HG03135 (cell line): ENCODE data around the gene FES.
"Not testable (repeated sequence)": the region's sequence is repeated elsewhere in the genome, so short reads cannot be mapped to it uniquely, and the experiment has no call there.

Experiments
- ATAC-seq: cut with Tn5 transposase; IDR thresholded peaks from one replicate; pipeline ENCODE4 v1.9.1; 2021; ENCODE audit warnings: mild to moderate bottlenecking, moderate library complexity; ENCODE audit not compliant: unreplicated experiment

The FES gene

GRCh38 chr15:90907838-90908507 lies 23.7 kb downstream of the FES start:
- no peak for ATAC-seq

GRCh38 chr15:90909449-90909848 lies 25.1 kb downstream of the FES start:
- ATAC-seq, result not testable (repeated sequence)

DNA sequence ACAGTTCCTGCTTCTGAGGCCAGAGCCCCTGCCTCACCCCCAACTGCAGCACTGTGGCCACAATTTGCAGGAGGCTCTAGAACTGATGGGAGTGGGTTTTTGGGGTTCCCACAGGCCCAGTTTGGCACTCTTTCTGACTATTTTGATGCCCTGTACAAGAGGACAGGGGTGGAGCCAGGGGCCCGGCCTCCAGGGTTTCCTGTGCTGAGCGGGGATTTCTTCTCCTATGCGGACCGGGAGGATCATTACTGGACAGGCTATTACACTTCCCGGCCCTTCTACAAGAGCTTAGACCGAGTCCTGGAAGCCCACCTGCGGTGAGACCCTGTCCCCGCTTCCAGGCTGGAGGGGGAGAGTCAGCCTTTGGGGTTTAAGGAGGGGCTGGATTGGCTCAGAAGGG lies 25.7 kb downstream of the FES start:
- no peak for ATAC-seq

GRCh38 chr15:90910441-90911301 lies 26.4 kb downstream of the FES start:
- ATAC-seq, result no peak

- ATAC-seq, result no peak
Observed at GRCh38 chr15:90911302-90911623, 27.0 kb downstream of the FES start.

GRCh38 chr15:90911906-90912769 lies 27.8 kb downstream of the FES start:
- ATAC-seq, result no peak

GRCh38 chr15:90912770-90913075 lies 28.4 kb downstream of the FES start:
- no peak for ATAC-seq

DNA sequence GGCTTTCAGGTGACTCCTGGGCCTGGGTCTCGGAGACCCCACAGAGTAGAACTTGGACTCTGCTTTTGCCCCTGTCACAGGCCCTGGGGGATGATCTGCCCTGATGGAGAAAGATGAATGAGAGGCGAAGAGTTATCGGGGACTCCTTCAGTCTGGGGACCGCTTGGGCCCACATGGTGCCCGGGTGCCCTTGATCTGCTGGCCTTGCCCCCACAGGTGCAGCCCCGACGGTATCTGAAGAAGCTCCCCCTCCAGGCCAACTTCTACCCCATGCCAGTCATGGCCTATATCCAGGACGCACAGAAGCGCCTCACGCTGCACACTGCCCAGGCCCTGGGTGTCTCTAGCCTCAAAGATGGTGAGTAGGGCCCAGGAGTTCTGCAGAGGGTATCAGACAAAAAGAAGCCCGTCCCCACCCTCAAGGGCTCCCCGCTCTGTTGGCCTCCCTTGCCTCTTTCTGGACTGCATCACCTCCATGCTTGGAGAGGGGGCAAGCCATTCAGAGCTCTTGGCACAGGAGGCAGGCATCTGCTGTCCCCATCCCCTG lies 29.2 kb downstream of the FES start:
- ATAC-seq, result no peak

GRCh38 chr15:90914305-90915080 lies 30.2 kb downstream of the FES start:
- no peak for ATAC-seq

DNA sequence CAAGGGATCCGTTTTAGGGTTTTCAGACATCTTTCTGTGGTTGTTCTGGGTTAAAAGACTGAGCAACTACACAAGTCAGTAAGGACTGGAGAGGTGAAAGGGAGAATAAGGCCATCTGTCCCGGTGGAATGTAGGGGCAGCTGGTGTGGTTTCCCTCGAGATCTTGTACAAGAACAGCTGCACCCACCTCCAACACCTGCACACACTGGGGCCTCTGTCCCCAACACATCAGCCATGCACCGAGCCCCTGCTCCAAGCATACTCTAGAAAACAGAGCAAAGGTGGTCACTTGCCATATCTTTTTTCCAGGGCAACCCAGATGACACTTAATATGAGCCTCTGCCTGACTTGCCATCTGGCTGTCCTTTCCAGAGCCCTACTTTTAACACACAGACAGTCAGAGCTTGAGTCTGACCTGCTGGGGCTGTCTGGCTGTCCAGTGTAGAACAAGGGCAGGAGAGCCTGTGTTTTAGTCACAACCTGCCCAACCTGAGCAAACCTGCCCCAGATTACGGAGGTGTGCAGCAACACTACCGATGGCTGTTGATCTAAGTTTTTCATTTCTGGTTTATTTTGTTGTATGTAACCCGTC lies 31.0 kb downstream of the FES start:
- ATAC-seq, result no peak

GRCh38 chr15:90915808-90916440 lies 31.6 kb downstream of the FES start:
- ATAC-seq, result no peak

DNA sequence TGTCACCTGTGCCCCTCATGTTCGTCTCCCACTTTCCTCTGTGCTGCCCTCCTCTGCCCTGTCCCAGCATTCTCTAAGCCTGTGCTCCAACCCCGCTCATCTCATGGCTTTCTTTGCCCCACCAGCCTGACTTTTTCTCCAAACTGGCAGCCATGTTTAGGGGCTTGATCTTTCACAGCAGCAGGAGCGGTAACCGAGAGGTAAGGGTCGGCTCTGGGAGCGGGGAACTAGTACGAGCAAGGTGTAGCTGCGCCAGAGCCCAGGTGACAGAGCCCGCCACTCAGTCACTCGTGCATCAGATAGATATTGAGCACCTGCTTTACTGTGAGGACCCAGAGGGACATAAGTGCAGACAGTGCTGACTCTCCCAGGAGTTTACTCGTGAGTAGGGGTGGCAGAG lies 32.2 kb downstream of the FES start:
- ATAC-seq, result no peak

DNA sequence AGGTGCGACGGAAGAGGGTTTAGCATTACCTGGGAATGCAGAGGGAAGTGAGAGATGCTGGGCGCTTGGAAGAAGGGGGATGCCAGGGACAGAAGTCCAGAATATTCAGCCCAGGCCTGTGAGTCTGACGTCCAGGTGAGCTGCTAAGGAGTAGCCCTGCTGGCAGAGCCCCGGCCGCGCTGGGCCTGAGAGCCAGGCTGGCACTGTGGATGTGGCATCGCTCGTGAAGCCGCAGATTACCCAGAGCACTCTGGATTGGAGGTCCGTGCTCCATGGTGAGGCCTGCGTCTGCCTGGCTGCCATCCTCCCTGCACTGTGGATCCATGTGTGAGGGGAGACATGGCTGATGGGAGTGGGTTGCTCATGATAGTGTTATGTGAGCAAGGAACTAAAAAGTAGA lies 33.3 kb downstream of the FES start:
- no peak for ATAC-seq

DNA sequence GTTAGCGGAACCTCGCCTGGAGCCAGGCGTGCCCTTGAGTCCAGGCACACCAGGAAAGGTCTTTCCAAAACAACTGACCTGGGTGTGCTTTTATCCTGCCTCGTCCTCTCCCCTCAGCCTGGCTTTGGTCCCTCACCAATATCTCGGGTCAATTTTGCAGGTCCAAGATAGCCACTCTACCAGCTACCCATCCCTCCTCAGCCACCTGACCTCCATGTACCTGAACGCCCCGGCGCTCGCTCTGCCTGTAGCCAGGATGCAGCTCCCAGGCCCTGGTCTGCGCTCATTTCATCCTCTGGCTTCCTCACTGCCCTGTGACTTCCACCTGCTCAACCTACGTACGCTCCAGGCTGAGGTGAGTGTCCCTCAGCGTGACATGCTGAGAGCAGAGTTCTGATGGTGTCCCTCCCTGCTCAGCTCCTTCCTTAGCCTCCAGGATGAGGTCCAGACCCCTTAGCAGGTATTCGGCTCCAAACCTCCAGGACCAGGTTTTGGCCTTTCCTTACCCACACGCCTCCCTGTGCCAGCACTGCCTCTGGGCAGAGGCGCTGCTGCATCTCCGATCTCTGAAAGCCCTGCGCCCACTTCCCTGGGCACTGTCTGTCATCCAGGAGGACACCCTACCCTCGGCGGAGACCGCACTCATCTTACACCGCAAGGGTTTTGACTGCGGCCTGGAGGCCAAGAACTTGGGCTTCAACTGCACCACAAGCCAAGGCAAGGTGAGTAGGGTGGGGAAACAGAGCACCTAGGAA lies 33.9 kb downstream of the FES start:
- ATAC-seq, result no peak

- no peak for ATAC-seq
Observed at GRCh38 chr15:90918835-90919234, 34.5 kb downstream of the FES start.

DNA sequence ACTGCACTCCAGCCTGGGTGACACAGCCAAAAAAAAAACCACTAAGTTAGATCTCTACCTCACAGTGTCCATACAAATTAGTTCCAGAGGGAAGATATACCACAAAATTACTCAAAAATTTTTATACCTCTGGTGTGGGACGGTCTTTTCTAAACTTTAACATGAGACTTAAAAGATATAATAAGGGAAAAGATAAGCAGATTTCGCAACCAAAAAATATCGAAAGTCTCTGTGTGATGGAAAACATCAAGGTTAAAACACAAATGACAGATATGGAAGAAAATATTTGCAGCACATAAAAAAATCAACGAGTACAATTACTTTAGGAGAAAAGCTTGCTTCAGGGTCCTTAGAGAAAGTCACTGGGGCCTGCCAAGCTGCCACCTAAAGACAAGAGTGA lies 37.6 kb downstream of the FES start:
- no peak for ATAC-seq

DNA sequence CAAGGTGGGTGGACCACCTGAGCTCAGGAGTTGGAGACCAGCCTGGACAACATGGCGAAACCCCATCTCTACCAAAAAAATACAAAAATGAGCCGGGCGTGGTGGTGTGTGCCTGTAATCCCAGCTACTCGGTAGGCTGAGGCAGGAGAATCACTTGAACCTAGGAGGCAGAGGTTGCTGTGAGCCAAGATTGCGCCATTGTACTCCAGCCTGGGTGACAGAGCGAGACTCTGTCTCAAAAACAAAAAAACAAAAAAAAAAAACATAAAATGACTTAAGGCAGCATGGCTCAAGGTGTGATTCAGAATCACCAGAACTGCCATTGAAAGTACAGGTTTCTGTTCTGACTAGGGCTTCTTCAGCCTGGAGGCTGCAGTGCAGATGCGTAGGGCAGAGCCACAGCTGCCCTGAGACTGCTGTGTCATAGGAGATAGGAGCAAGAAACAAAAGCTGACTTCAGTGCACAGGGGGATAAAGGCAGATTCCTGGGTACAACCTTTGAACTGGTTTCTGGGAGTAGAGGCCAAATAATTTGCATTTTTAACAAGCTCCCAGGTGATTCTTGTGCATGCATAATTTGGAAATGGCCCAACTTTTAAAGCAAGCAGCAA lies 38.5 kb downstream of the FES start:
- peak; percentile 64 for ATAC-seq

GRCh38 chr15:90924375-90924774 lies 40.1 kb downstream of the FES start:
- peak; percentile 62 for ATAC-seq

- not testable (repeated sequence) for ATAC-seq
Observed at GRCh38 chr15:90926766-90927165, 42.5 kb downstream of the FES start.
